ENCODE data around the gene CARD9.

- TF ChIP-seq POLR2A (IDR thresholded peaks at IDR 0.05): no peak
- no peak for TF ChIP-seq CTCF (IDR thresholded peaks at IDR 0.05)
Measured at GRCh38 chr9:136421791-136422190, 48.3 kb upstream of the CARD9 start.
